Measurements from ENCODE around the gene EPAS1.

The EPAS1 gene

DNA sequence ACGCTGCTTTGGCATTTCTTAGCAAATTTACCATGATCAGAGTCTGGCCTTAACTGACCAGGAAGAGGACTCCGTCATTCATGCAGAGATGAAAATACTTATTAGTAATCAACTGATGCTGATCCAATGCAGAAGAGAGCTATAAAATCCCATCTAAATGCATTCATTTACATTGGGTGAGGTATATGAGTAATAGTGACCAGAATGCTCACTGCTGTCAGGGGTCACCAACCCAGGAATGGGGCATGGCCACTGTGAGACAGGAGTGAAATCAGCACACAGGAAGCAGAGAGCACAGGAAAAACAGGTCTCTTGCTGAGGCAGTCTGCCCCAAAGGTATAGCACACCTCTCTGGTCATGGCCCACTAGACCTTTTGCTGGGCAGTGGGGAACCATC is 114.0 kb downstream of the EPAS1 start:
- DNase-seq = no peak

DNA sequence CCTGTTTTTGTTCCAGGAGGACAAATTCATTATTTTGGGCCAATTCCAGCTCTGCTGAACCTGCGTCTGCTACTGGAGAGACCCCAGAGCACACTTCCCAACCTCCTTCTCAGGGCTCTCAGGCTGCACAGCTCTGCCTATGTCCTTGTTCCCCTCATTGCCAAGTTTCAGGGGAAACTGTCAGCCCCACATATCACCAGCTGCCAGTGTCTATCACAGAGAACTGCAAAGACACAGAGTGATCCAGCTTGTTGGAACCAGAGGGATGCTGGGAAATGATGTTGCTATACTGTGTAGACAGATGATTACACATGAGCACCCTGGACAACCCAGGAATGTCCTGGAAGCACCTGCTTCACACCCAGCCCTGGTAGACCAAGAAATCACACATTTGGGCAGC is 114.8 kb downstream of the EPAS1 start:
- no peak for DNase-seq

DNA sequence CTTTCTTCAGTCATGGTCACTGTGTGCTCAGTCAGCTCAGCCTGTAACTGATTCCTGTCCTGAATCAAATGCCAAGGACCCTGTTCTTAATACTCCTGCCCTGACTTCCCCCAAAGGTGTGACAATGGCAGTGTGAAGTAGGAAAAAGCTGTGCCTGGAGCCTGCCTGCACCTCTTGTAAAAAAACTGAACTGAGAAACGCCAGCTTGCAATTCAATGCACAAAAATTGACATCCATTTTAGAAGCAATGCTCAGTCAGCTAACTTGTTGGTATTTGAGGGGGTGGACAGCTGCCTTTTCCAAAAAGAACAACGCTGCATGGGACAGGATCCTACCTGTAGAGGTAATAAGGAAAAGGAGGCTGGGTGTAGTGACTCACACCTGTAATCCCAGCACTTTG is 115.9 kb downstream of the EPAS1 start:
- no peak for DNase-seq

DNA sequence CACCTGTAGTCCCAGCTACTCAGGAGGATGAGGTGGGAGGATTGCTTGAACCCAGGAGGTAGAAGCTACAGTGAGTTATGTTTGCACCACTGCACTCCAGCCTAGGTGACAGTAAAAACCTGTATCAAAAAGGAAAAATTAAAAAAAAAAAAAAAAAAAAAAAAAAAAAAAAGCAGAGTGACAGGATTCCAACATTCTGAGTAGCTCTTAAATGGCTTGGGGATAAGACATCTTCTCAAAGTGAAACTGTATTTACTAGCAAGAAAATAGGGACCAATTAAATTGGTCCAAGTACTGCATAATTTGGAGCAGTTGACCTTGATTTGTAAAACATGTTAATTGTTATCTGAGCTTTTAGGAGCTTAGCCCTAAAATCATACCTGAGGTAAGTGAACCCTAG is 116.4 kb downstream of the EPAS1 start:
- no peak for DNase-seq

DNA sequence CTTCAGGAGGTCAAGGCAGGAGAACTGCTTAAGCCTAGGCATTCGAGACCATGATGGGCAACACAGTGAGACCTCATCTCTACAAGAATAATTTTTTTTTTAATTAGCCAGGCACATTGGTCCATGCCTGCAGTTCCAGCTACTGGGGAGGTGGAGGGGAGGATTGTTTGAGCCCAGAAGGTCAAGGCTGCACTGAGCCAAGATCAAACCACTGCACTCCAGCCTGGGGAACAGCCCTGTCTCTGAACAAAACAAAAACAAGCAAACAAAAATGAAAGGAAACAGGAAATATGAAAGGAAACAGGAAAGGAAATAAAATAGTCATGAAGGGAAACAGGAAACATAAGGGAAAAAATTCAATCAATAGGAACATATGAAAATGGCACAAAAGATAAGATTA is 117.5 kb downstream of the EPAS1 start:
- DNase-seq = no peak

- no peak for DNase-seq
Observed at GRCh38 chr2:46416280-46416679, 119.1 kb downstream of the EPAS1 start.

DNA sequence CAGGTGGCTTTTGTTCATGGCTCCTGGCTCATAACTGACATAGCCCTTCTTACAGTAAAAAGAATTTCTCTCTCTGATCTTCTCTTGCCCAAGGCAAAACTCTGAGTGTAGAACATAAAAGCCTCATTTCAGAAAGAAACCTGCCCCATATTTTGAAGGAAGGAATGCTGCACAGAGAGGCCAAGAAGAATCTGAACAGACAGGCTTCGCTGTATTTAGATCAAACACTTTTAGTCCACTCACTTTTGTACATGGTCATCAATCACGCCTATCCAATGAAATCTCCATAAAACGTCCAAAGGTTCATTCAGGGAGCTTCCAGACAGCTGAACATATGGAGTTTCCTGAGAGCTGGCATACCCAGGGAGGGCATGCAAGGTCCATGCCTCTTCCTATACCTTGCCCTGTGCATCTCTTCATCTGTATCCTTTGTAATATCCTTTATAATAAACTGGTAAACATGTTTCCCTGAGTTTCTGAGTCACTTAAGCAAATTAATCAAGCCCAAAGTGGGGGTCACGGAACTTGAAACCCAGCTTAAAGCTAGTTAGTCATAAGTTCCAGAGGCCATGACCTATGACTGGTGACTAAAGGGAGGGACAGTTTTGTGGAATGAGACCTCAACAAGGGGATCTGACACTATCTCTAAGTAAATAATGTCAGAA is 119.7 kb downstream of the EPAS1 start:
- DNase-seq = no peak

GRCh38 chr2:46420945-46421344 is 123.7 kb downstream of the EPAS1 start:
- DNase-seq = no peak

GRCh38 chr2:46421361-46421760 is 124.2 kb downstream of the EPAS1 start:
- DNase-seq = no peak

GRCh38 chr2:46422717-46423394 is 125.6 kb downstream of the EPAS1 start:
- DNase-seq = no peak

GRCh38 chr2:46424937-46425336 is 127.7 kb downstream of the EPAS1 start:
- DNase-seq = no peak

DNA sequence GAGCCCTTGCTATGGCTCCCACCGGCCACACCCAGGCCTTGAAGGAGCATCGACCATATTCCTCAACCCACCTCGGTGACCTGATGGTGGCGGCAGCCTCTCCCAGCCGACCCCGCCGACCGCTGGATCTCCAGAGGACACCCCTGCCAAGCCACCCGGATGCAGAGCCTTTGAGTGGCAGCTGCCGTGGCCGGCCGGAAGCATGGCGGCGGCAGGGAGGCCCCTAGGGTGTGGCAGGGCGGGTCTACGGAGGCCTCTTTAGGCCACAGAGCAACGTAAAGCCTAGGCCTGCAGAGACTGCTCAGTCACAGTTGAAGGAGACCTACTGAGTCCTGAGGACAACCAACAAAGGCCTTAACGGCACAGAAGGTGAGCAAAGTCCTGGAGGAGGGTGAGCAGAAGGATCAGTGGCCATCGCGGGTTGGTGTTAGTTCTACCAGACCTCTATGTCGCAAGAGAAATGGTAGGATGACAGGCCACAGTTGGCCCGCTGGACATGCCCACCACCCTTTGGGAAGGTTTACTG is 131.8 kb downstream of the EPAS1 start:
- DNase-seq = no peak

GRCh38 chr2:46430413-46430812 is 133.2 kb downstream of the EPAS1 start:
- DNase-seq = no peak

GRCh38 chr2:46430992-46431391 is 133.8 kb downstream of the EPAS1 start:
- no peak for DNase-seq

DNA sequence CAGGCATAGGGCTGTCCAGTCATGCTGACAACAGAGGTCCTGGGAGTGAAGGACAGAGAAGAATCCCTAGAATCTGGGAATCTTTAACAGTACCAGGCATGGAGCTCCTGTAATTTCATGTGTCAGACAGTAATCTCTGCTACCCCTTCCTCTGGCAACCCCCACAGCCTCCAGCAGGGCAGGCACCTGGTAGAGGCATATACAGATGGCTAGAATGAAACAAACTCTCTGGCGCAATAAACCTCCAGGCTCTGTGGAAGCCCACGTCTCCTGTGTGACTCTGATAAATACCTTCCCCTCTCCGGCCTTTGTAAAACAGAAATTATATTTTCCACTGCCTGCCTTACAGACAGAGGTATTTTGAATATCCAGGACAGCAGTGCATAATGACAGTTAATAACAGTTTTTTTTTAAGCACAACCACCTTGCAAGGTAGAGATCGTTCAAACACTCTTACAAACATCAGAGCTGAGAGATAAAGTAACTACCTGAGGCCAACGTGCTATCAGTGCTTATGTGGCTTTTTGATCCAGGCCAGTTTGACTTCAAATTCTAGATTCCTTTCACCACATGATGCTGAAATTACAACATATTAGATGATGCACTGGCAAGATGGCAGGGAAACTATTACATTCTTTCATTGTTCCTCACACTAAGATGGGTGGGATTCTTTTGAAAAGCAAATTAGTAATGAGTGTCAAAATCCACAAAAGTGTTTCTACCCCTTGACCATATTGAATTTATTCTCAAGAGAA is 134.5 kb downstream of the EPAS1 start:
- peak; percentile 20 for DNase-seq

DNA sequence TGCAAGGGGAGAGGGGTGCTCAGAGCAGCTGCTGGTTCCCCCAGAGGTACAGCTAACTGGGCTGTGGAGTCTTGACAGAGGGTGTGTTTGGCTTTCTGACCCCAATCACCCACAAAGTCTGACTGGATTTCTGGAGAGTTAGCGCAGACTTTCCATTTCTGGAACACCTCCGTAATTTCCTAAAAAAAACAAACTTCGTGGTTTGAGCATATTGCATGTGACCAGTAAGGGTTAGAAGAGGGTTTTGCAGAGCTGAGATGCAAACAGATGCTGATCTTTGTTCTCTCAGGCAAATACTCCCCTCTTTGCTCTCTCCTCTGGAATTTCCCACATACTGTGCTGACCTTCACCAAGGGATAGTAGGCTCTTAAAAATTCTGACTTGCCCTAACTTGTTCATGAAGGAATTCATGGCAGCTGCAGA is 137.7 kb downstream of the EPAS1 start:
- DNase-seq = peak; percentile 51

GRCh38 chr2:46435353-46435752 is 138.1 kb downstream of the EPAS1 start:
- DNase-seq = no peak

DNA sequence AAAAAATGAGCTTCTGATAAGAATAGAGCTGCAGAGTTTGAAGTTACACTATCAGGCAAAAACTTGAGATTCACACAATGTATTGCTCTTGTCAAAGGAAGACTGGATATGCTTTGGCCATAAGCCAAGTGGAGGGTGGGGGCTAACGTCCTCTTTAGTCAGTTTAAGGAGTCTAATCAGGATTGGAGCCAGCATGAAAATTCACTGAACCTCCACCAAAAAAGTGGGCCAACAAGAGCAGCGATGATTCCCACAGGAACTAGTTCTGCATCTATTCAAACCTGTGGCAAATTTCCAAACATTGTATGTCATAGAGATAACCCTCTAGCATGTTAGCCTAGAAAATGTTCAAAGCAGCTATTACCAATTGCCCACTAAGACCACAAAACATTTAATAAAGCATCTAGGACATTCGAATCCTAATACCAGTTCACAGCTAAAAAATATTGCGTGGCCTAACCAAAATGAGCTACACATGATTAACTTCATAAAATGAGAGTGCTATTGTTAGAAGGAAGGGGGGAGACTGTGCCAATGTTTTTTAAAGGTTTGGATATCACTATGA is 138.7 kb downstream of the EPAS1 start:
- peak; percentile 28 for DNase-seq

Measured in fibroblast of skin of scalp (primary cell).